Common myeloid progenitor, CD34-positive (primary cell): ENCODE data around the gene UTP18.

ENCODE experiments used
- CTCF ChIA-PET: fragments of 350-600 bp; sonication (Branson Sonifier 250); formaldehyde crosslinking; loops from one replicate; lab custom pipeline; 2021; ENCODE audit warnings: antibody characterized with exemption; lab: Charles Lee
- POLR2A ChIA-PET: fragments of 350-600 bp; sonication (Branson Sonifier 250); formaldehyde crosslinking; loops from one replicate; lab custom pipeline; 2021; ENCODE audit warnings: antibody characterized with exemption; lab: Charles Lee
- DNase-seq, 3 donors: peaks; one replicate each; pipeline versions ENCODE4 v3.0.0 to v3.0.0-alpha.2; 2013
- H3K27ac ChIP-seq, 2 experiments: 1 replicate in 1 of 2; 2 replicates in 1 of 2; pipeline ENCODE4 v1.7.0; 2013; ENCODE audit warnings: inconsistent platforms in 2 of 2, low read length in 2 of 2, mild to moderate bottlenecking in 2 of 2, low read depth in 1 of 2, moderate library complexity in 1 of 2; ENCODE audit not compliant: severe bottlenecking in 2 of 2, insufficient read depth in 1 of 2, poor library complexity in 1 of 2
- H3K27me3 ChIP-seq, 5 experiments: replicated peaks in 2 of 5; 1 replicate in 3 of 5; 2 replicates in 2 of 5; pipeline versions ENCODE4 v1.6.1 to v1.7.0; 2013; ENCODE audit warnings: low read length in 4 of 5, mild to moderate bottlenecking in 2 of 5, moderate library complexity in 2 of 5, inconsistent platforms in 1 of 5; ENCODE audit not compliant: insufficient read depth in 5 of 5, control insufficient read depth in 4 of 5
- H3K36me3 ChIP-seq, 4 experiments: 1 replicate in 2 of 4; 2 replicates in 2 of 4; pipeline versions ENCODE4 v1.6.1 to v1.7.0; 2013; ENCODE audit warnings: low read length in 3 of 4, control low read depth in 1 of 4, mild to moderate bottlenecking in 1 of 4; ENCODE audit not compliant: control insufficient read depth in 4 of 4, insufficient read depth in 4 of 4
- H3K4me1 ChIP-seq, 4 experiments: 1 replicate in 3 of 4; 2 replicates in 1 of 4; pipeline versions ENCODE4 v1.6.1 to v1.7.1; 2013; ENCODE audit warnings: low read length in 3 of 4, mild to moderate bottlenecking in 3 of 4, control low read depth in 1 of 4, inconsistent platforms in 1 of 4, moderate library complexity in 1 of 4; ENCODE audit not compliant: control insufficient read depth in 4 of 4, insufficient read depth in 4 of 4; ENCODE audit errors: control extremely low read depth in 1 of 4
- H3K4me3 ChIP-seq, 7 experiments: 1 replicate in 4 of 7; 2 replicates in 3 of 7; pipeline versions ENCODE4 v1.5.1 to v1.7.0; 2013; ENCODE audit warnings: mild to moderate bottlenecking in 7 of 7, low read length in 6 of 7, moderate library complexity in 6 of 7, inconsistent platforms in 2 of 7, low read depth in 2 of 7, control low read depth in 1 of 7; ENCODE audit not compliant: insufficient read depth in 4 of 7, control insufficient read depth in 1 of 7; ENCODE audit errors: extremely low read depth in 1 of 7
- H3K9me3 ChIP-seq, 5 experiments: 1 replicate in 4 of 5; 2 replicates in 1 of 5; pipeline versions ENCODE4 v1.6.1 to v1.7.1; 2013; ENCODE audit warnings: low read length in 4 of 5, mild to moderate bottlenecking in 2 of 5, inconsistent platforms in 1 of 5, low read depth in 1 of 5, moderate library complexity in 1 of 5; ENCODE audit not compliant: control insufficient read depth in 4 of 5, insufficient read depth in 2 of 5; ENCODE audit errors: control extremely low read depth in 1 of 5
- WGBS: methylation state at CpG from one replicate; pipeline ENCODE4 v1.1.5; 2013; ENCODE audit not compliant: insufficient coverage; 5-methylcytosine and 5-hydroxymethylcytosine counted together

The UTP18 gene

DNA sequence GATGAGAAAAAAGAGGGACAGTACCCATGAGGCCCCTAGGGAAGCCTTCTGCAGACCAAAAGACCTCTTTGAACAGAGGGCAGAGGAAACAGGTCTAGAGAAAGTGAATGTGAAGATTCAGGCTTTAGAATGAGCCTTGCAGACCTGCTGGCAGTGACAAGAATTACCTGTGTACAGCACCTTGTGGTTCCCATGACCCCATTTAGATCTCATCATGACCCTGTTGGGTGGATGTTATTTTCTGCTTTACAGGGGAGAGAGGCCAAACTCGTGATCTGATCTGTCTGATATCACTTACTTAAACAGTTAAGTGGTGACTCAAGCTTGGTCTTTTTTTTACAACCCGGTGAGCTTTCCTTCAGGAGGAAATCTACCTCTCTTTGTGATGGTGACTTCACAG is 81.9 kb downstream of the UTP18 start:
- no peak overlapping the region for H3K27ac ChIP-seq
- DNase-seq = no peak
- no peaks in the 10 kb centered on the region for H3K9me3 ChIP-seq
- CTCF ChIA-PET = no interaction called here
- peaks cover 0 to 6% (median 2%) of the 10 kb centered on the region in 5 experiments for H3K27me3 ChIP-seq
- 80% methylated on average over 2 of the region's 2 CpGs for WGBS
- H3K36me3 ChIP-seq = no peaks in the 10 kb centered on the region
- no peaks in the 10 kb centered on the region for H3K4me1 ChIP-seq
- POLR2A ChIA-PET = no interaction called here
- H3K4me3 ChIP-seq = no peak overlapping the region

DNA sequence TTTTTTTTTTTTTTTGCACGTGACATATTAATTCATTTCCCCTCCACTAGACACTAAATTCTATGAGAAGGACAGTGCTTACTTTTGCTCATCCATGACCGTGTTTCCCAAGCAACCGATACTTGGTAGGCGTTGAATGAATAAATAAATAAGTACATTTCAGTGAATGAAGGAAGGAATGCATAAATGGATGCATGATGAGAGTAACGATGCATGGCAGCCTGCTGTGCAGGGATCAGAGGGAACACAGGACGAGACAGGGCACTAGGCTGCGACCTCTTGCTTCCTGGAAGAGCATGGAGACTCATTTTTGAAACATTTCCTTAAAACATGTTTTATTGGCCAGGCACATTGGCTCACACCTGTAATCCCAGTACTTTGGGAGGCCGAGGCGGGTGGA is 84.2 kb downstream of the UTP18 start:
- no peak overlapping the region for H3K4me3 ChIP-seq
- 63% methylated on average over 2 of the region's 9 CpGs for WGBS
- ChIA-PET CTCF (interaction anchor here (0.6 kb wide), 1 partner anchor 223 kb away, joined by 3 read pairs; no protein-coding TSS in a partner anchor), POLR2A (interaction anchor here (0.7 kb wide), 1 partner anchor 160 kb away, joined by 5 read pairs; no protein-coding TSS in a partner anchor)
- H3K4me1 ChIP-seq = no peaks in the 10 kb centered on the region
- peaks cover 0 to 13% (median 7%) of the 10 kb centered on the region in 5 experiments for H3K27me3 ChIP-seq
- no peak for DNase-seq
- no peaks in the 10 kb centered on the region for H3K9me3 ChIP-seq
- no peaks in the 10 kb centered on the region for H3K36me3 ChIP-seq
- no peak overlapping the region for H3K27ac ChIP-seq

DNA sequence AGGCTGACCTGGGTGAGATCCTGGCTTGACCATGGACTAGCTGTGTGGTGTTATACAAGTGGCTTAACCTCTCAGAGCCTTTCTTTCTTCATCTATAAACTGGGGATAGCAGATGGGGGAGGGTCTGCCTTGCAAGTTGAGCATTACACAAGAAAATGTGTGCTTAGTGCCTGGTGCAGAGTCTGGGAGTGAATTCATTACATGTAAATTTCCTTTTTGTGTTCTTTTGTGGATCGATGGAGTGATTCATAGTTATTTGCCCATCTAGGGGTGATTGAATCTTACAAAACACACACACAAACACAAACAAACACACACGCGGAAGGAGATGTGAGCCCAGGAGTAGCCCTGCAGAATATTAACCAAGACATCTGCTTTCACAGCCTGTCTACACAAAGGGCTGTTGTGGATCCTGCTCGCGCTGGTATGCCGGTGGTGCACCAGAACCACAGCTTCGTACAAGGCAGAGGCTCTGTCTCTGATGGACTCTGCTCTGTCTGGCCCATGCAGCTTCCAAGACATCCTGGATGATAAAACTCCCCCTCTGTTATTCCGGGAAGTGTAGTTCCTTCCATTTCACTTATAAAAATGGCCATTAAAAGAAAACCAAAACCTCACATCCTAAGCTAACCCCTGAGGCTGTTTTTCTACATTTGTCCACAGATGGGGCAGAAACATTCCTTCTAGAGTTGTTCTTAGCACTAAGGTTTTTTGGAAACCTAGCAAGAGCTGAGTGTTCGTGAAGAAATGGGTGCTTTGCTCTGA is 86.1 kb downstream of the UTP18 start:
- no peaks in the 10 kb centered on the region for H3K36me3 ChIP-seq
- H3K27me3 ChIP-seq = peaks cover 0 to 17% (median 8%) of the 10 kb centered on the region in 5 experiments
- no peak for DNase-seq
- no peak overlapping the region for H3K4me3 ChIP-seq
- WGBS = 89% methylated on average over 8 of the region's 9 CpGs
- POLR2A ChIA-PET = interaction anchor here (0.5 kb wide), 1 partner anchor 696 kb away, joined by 3 read pairs; no protein-coding TSS in a partner anchor
- H3K27ac ChIP-seq = no peak overlapping the region
- CTCF ChIA-PET = interaction anchor here (0.6 kb wide), 1 partner anchor 43 kb away, joined by 3 read pairs; no protein-coding TSS in a partner anchor
- H3K9me3 ChIP-seq = no peaks in the 10 kb centered on the region
- H3K4me1 ChIP-seq = no peaks in the 10 kb centered on the region
